Measurements from ENCODE around the gene MMD.

DNA sequence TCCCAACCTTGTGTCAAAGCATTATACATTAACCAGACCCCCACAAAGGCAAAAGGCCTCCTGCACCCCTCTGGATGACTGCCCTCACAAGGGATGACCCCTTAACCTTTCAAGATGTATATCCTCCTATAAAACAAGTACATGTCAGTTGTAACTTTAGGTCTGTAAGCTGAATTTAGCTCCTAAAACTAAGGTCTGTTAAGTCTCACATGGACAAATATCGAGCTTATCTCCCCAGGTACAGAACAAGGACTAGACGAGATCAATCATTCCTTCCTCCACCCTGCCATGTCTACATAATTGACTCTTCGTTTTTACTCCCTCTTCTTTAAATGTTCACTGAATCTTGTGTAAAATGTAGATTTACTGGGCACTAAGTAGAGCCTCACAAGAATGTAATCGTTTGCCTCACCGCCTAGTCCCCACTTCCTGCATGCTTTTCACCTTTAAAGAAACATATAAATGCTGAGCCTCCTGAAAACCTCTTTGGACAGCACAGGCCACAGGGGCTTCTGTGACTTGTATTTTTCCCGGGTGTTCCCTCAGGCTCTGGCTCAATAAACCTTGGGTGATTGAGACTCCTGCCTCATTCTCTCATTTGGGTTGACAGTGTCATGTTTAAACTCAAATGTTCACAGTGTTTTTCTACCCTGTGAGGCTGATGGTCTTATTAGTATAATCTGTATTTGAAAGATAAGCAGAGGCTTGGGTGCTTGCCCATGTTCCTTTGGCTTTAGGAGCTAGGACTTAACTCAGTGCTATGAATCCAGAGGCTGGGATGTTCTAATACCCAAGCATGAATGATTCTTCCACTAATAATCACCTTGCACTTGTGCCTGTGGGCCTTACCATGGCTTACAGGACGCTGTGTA, 37.6 kb downstream of the MMD start:
- TF ChIP-seq CTCF (IDR thresholded peaks at IDR 0.05) (no peak), EZH2 (IDR thresholded peaks at IDR 0.05; ENCODE audit: borderline replicate concordance, insufficient read depth, low read depth, low read length, poor library complexity, severe bottlenecking) (no peak)

Data from B cell (primary cell).